Measurements from ENCODE around the gene UNC13D.

GRCh38 chr17:75835654-75835987 is 8.6 kb downstream of the UNC13D start:
- no peak for TF ChIP-seq TAF1 (IDR thresholded peaks at IDR 0.05; ENCODE audit: low read depth, low read length)
- no peak for TF ChIP-seq POLR2AphosphoS5 (IDR thresholded peaks at IDR 0.05; ENCODE audit: low read depth, low read length)
- TF ChIP-seq POU2F2 (IDR thresholded peaks at IDR 0.05; ENCODE audit: low read depth, low read length) = no peak
- TF ChIP-seq SPI1 (IDR thresholded peaks at IDR 0.05; ENCODE audit: low read depth, low read length) = no peak
